Endodermal cell (in vitro differentiated cells): ENCODE results near the gene LRRFIP1. TPM values are rescaled to one million over a fixed set of nuclear protein-coding genes. Genes with fewer than 3 reads are reported as not detected.
"Not testable (repeated sequence)": the region's sequence is repeated elsewhere in the genome, so short reads cannot be mapped to it uniquely, and the experiment has no call there.

Experiments used
- DNase-seq: peaks from one replicate; pipeline ENCODE4 v3.0.0-alpha.2; 2017
- H3K27ac ChIP-seq: 2 replicates; pipeline ENCODE4 v1.5.1; 2013; ENCODE audit warnings: mild to moderate bottlenecking, low read depth, low read length, moderate library complexity
- H3K27me3 ChIP-seq: 2 replicates; pipeline ENCODE4 v1.6.1; 2013; ENCODE audit warnings: mild to moderate bottlenecking, low read length, moderate library complexity; ENCODE audit not compliant: insufficient read depth, control insufficient read depth, poor library complexity, severe bottlenecking
- H3K36me3 ChIP-seq: 2 replicates; pipeline ENCODE4 v1.7.0; 2013; ENCODE audit warnings: mild to moderate bottlenecking, low read length, moderate library complexity; ENCODE audit not compliant: control insufficient read depth, insufficient read depth
- H3K4me1 ChIP-seq: one replicate; pipeline ENCODE4 v1.7.0; 2013; ENCODE audit warnings: low read length; ENCODE audit not compliant: control insufficient read depth, insufficient read depth
- H3K4me3 ChIP-seq: 2 replicates; pipeline ENCODE4 v1.5.1; 2013; ENCODE audit warnings: mild to moderate bottlenecking, low read length, moderate library complexity
- H3K9ac ChIP-seq: 2 replicates; pipeline ENCODE4 v1.6.1; 2013; ENCODE audit warnings: mild to moderate bottlenecking, low read length, moderate library complexity; ENCODE audit not compliant: poor library complexity, severe bottlenecking; ENCODE audit errors: extremely low read depth
- H3K9me3 ChIP-seq: 2 replicates; pipeline ENCODE4 v1.6.1; 2013; ENCODE audit warnings: mild to moderate bottlenecking, low read length, moderate library complexity; ENCODE audit not compliant: control insufficient read depth
- H3K27ac Mint-ChIP-seq: 2 replicates; pipeline ENCODE4 v1.8.0; 2020; ENCODE audit warnings: mixed read lengths
- H3K27me3 Mint-ChIP-seq: 2 replicates; pipeline ENCODE4 v1.8.0; 2021; ENCODE audit warnings: mild to moderate bottlenecking, mixed read lengths; ENCODE audit not compliant: insufficient read depth
- H3K36me3 Mint-ChIP-seq: 2 replicates; pipeline ENCODE4 v1.8.0; 2020; ENCODE audit warnings: low read depth, mixed read lengths
- H3K4me1 Mint-ChIP-seq: 2 replicates; pipeline ENCODE4 v1.8.0; 2020; ENCODE audit warnings: mixed read lengths
- H3K4me3 Mint-ChIP-seq: 2 replicates; pipeline ENCODE4 v1.8.0; 2020; ENCODE audit warnings: mild to moderate bottlenecking, moderate library complexity, mixed read lengths
- H3K9me3 Mint-ChIP-seq: 2 replicates; pipeline ENCODE4 v1.8.0; 2020; ENCODE audit warnings: mild to moderate bottlenecking, mixed read lengths
- WGBS, 2 experiments: methylation state at CpG; one replicate each; pipeline versions ENCODE4 v1.1.5 to v1.1.7; 2013; ENCODE audit warnings: missing lambda C conversion rate in 2 of 2, mixed read lengths in 1 of 2; ENCODE audit not compliant: insufficient coverage in 1 of 2, insufficient read length in 1 of 2; 5-methylcytosine and 5-hydroxymethylcytosine counted together
- total RNA-seq, 2 donors: library from RNA; stranded (reverse); fragmentation: NEBNext Ultra II Directional in 1 of 2; extraction: Animal tissue kit (Norgen Biotek cat#: 25700) in 1 of 2; gene quantifications; 2 replicates in 1 of 2; 3 replicates in 1 of 2; pipeline ENCODE4 v1.2.1, GENCODE V29; 2021
- TF ChIP-seq, protein P1 (sequence below): fragments of 200-600 bp; sonication (generic); conservative IDR thresholded peaks from 2 replicates; pipeline ENCODE4 v1.5.0; 2021; ENCODE audit warnings: antibody characterized with exemption, mild to moderate bottlenecking

Gene LRRFIP1
- total RNA-seq, 2 donors from 2014 or later, result 102 to 132 TPM

DNA sequence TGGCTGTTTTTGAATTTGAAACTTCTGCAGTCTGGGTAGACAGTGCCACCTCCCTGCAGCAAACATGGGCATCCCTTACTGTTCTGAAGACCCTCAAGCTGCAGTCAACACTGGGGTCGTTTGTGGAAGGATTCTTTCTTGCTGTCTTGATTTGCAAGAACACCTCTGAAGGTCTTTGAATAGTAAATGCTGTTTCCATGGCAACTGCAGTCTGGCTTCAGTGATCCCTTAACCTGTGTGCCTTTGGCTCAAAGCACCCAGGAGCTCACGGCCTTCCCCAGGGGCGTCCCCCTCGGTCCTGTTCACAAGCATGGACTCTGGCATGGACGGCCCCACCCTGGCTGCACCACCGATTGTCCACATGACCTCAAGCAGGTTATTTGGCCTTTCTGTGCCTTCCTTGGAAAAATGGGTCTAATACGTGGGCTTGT, 38.3 kb downstream of the LRRFIP1 start:
- Histone ChIP-seq H3K27ac (no peak overlapping the region), H3K36me3 (peaks cover 40% of the 10 kb centered on the region), H3K9me3 (no peaks in the 10 kb centered on the region), H3K9ac (no peak overlapping the region), H3K4me3 (no peak overlapping the region), H3K4me1 (peaks cover 16% of the 10 kb centered on the region), H3K27me3 (no peaks in the 10 kb centered on the region)
- H3K9me3 Mint-ChIP-seq, result no peaks in the 10 kb centered on the region
- no peaks in the 10 kb centered on the region for H3K27me3 Mint-ChIP-seq
- no peak overlapping the region for H3K27ac Mint-ChIP-seq
- H3K4me3 Mint-ChIP-seq, result no peak overlapping the region
- 64 to 72% methylated on average over 7 of the region's 7 CpGs for WGBS, 2 experiments
- TF ChIP-seq, protein P1, sequence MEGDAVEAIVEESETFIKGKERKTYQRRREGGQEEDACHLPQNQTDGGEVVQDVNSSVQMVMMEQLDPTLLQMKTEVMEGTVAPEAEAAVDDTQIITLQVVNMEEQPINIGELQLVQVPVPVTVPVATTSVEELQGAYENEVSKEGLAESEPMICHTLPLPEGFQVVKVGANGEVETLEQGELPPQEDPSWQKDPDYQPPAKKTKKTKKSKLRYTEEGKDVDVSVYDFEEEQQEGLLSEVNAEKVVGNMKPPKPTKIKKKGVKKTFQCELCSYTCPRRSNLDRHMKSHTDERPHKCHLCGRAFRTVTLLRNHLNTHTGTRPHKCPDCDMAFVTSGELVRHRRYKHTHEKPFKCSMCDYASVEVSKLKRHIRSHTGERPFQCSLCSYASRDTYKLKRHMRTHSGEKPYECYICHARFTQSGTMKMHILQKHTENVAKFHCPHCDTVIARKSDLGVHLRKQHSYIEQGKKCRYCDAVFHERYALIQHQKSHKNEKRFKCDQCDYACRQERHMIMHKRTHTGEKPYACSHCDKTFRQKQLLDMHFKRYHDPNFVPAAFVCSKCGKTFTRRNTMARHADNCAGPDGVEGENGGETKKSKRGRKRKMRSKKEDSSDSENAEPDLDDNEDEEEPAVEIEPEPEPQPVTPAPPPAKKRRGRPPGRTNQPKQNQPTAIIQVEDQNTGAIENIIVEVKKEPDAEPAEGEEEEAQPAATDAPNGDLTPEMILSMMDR, result no peak
- DNase-seq, result peak; percentile 75
- H3K4me1 Mint-ChIP-seq, result peaks cover 51% of the 10 kb centered on the region
- peaks cover 27% of the 10 kb centered on the region for H3K36me3 Mint-ChIP-seq

DNA sequence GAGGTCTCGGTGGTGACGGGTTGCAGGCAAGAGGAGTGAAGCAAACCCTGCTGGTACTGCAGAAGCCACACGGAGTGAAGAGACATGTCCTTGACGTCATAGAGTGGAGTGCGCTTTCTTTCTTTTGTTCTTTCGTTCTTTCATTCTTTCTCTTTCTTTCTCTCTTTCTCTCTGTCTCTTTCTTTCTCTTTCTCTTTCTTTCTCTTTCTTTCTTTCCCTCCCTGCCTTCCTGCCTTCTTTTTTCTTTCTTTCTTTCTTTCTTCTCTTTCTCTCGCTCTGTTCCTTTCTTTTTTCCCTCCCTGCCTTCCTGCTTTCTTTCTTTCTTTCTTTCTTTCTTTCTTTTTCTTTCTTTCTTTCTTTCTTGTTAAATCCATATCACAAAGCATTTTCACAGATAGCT, 39.2 kb downstream of the LRRFIP1 start:
- H3K9me3 Mint-ChIP-seq, result no peaks in the 10 kb centered on the region
- H3K9me3 ChIP-seq, result no peaks in the 10 kb centered on the region
- H3K4me3 ChIP-seq, result no peak overlapping the region
- H3K27ac ChIP-seq, result no peak overlapping the region
- peaks cover 48% of the 10 kb centered on the region for H3K36me3 ChIP-seq
- H3K4me1 ChIP-seq, result peaks cover 16% of the 10 kb centered on the region
- no peaks in the 10 kb centered on the region for H3K27me3 Mint-ChIP-seq
- no peak overlapping the region for H3K9ac ChIP-seq
- DNase-seq, result no peak
- peaks cover 36% of the 10 kb centered on the region for H3K36me3 Mint-ChIP-seq
- TF ChIP-seq, protein P1, result no peak
- peaks cover 51% of the 10 kb centered on the region for H3K4me1 Mint-ChIP-seq
- no peak overlapping the region for H3K4me3 Mint-ChIP-seq
- H3K27me3 ChIP-seq, result no peaks in the 10 kb centered on the region
- H3K27ac Mint-ChIP-seq, result no peak overlapping the region
- 76 to 82% methylated on average over 7 of the region's 7 CpGs for WGBS, 2 experiments

DNA sequence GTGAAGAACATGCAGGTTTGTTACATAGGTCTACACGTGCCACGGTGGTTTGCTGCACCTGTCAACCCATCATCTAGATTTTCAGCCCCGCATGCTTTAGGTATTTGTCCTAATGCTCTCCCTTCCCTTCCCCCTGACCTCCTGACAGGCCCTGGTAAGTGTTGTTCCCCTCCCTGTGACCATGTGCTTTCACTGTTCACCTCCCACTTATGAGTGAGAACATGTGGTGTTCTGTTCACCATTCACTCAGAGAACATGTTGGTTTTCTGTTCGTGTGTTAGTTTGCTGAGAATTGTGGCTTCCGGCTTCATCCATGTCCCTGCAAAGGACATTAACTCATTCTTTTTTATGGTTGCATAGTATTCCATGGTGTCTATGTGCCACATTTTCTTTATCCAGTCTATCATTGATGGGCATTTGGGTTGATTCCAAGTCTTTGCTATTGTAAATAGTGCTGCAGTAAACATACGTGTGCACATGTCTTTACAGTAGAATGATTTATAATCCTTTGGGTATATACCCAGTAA, 39.7 kb downstream of the LRRFIP1 start:
- H3K4me3 Mint-ChIP-seq, H3K9me3 Mint-ChIP-seq, H3K27ac Mint-ChIP-seq, H3K27me3 Mint-ChIP-seq, H3K9ac ChIP-seq, H3K4me3 ChIP-seq, H3K9me3 ChIP-seq, H3K27ac ChIP-seq, DNase-seq, H3K27me3 ChIP-seq: not testable (repeated sequence)
- WGBS, 2 experiments, result 93 to 96% methylated on average over 4 to 6 of the region's 6 CpGs
- Histone ChIP-seq H3K4me1 (peaks cover 16% of the 10 kb centered on the region), H3K36me3 (peaks cover 49% of the 10 kb centered on the region)
- peaks cover 37% of the 10 kb centered on the region for H3K36me3 Mint-ChIP-seq
- peaks cover 51% of the 10 kb centered on the region for H3K4me1 Mint-ChIP-seq

DNA sequence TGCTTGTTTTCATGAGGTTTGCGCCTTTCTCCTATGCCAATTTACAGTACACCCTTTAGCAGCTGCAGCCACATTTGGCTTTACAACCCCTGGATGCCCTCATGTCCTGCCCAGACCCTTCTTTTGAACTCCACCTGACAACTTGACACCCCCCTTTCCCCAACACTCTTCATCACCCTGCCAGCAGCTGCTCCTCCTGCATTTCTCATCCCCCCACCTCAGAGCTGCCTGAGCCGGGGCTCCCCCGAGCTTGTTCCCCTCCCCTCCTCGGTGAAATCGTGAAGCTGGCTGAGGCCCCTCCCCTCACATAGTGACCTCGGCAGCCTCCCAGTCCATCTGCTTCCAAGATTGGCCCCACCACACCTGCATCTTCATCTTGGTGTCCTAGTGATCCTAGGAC, 40.5 kb downstream of the LRRFIP1 start:
- Mint-ChIP-seq H3K9me3 (no peaks in the 10 kb centered on the region), H3K4me1 (peaks cover 46% of the 10 kb centered on the region), H3K36me3 (peaks cover 37% of the 10 kb centered on the region), H3K4me3 (no peak overlapping the region), H3K27ac (no peak overlapping the region), H3K27me3 (no peaks in the 10 kb centered on the region)
- no peak for DNase-seq
- H3K9me3 ChIP-seq, result no peaks in the 10 kb centered on the region
- peaks cover 54% of the 10 kb centered on the region for H3K36me3 ChIP-seq
- H3K27ac ChIP-seq, result no peak overlapping the region
- H3K9ac ChIP-seq, result no peak overlapping the region
- no peak overlapping the region for H3K4me3 ChIP-seq
- TF ChIP-seq, protein P1, result no peak
- H3K27me3 ChIP-seq, result no peaks in the 10 kb centered on the region
- WGBS, 2 experiments, result 87 to 100% methylated on average over 1 to 6 of the region's 6 CpGs
- peaks cover 11% of the 10 kb centered on the region for H3K4me1 ChIP-seq
